OCI-LY3 (cell line): Measurements from ENCODE around the gene CPED1.

ENCODE experiments used
- CTCF ChIP-seq: fragments of 200-600, 300-600 bp; sonication (generic); IDR thresholded peaks from 2 replicates; pipeline ENCODE4 v1.5.1; 2014; ENCODE audit warnings: antibody characterized with exemption, low read length, low read depth
- EZH2phosphoT487 ChIP-seq: fragments of 200-600 bp; shearing (Covaris generic); IDR thresholded peaks from 2 replicates; pipeline ENCODE4 v1.6.1; 2018; ENCODE audit warnings: antibody characterized with exemption, mixed run types, low read depth

- TF ChIP-seq CTCF (no peak), EZH2phosphoT487 (no peak)
Measured at GRCh38 chr7:120979765-120980499, 8.6 kb upstream of the CPED1 start.
